ENCODE measurements around the gene TRAT1.
A peak's percentile ranks its signal among the peaks of the same experiment; 100 is the strongest.
"Not testable (repeated sequence)": the region's sequence is repeated elsewhere in the genome, so short reads cannot be mapped to it uniquely, and the experiment has no call there.

The TRAT1 gene, protein sequence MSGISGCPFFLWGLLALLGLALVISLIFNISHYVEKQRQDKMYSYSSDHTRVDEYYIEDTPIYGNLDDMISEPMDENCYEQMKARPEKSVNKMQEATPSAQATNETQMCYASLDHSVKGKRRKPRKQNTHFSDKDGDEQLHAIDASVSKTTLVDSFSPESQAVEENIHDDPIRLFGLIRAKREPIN

DNA sequence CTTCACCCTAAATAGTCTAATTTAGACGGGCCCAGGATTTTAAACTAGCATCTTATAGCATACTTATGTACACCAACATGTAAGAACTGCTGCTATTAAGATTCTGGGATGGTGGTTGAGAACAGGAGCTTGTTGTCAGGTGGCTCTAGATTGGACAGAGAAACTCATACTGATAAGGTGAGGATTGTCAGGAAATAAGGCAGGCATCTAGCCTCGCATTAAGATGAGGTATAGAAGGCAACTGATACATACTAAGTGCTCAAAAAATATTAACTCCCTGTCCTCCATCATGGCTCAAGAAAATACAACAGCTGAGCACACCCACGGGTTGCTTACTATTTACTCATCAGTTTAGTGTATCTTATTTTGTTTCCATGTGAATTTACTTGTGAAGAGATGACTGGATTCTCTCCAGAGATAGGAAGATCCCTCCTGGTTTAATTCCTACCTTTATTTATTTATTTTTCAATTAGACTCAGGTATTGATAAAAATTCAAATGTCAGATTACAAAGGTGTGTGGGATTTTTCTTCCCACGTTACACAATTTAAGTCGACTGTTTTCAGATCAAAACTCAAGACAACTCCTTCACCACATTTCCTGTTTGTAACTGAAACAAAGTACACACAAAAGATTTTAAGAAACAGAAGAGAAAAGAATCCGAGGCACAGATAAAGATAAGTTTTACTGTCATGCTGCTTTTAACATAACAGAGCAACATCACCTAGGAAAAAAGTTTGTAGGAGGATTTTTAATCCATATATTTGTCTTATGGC lies at the start of gene TRAT1:
TSS of gene TRAT1 (plus strand) at position 664 of the 775 bp plus-strand sequence. CDS start 142 bp downstream, outside the sequence.
- no peak for DNase-seq

DNA sequence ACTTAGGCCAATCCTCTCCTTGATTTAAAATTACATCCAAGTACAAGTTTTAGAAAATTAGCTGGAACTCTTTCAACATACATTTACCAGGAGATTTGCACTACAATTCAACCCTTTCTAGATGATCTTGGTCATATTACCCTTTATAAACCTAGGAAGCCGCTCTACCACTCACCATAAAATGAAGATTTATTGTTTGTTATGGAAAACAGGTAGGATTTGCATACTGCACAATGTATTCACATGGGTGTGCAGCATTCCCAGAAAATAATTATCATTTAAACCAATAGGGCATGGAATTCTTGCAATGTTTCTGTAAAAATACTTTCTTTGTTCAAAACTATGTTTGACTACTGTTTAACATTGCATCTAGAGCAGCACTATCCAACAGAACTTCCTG lies 46.9 kb upstream of the TRAT1 start:
- DNase-seq: no peak

DNA sequence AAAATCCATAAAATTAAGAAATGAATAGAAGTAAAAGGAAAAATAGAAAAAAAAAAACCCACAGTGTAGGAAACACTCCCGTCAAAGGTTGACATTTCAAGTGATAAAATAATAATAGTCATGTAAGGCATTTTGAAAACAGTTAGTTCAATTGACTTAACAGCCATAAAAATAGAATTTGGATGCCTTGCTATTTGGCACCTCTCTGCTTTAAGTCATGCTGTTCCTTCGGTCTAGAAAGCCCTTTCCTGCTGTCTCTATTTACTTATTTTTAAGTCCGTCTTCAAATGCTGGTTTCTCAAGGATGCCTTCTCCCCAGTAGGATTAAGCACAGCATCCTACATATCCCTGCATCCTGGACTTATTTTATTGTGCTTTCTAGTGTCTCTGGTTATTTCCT lies 43.1 kb upstream of the TRAT1 start:
- DNase-seq: no peak

DNA sequence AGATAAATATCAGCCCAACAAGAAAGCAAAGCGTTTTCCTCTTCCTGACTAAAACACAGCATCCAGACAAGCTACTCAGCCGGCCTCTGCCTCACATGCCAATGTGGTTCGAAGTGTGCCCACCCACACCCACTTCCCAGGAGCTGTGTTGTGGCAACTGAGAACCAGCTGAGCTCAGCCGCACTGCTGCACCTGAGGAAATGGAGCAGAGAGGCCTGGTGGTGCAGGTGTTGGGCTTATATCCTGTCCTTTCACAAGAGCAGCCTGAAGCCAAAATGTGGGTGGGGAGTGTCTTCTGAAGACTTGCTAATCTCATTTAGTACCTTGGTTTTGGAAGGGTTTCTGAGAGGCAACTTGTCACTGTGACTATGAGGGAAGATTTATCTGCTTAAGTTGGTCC lies 42.4 kb upstream of the TRAT1 start:
- DNase-seq: no peak

DNA sequence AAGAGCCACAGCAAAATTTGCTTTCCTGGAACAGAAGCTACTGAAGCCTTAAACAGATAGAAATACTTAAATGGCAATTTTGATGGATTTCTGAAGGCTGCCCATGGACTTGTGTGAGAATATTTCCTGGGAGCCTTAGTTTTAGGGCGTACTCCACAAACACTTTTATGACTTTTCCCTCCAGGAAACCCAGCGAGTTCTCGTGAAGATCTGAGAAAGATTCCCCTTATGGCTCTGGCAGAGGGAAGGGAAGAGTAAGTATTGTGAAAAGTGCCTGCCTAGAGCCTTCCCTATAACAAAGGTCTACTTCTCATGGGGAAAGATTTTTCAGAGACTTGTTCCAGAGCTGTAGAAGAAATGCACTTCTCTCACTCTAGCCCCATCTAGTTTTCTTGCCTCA lies 31.1 kb upstream of the TRAT1 start:
- DNase-seq: no peak

DNA sequence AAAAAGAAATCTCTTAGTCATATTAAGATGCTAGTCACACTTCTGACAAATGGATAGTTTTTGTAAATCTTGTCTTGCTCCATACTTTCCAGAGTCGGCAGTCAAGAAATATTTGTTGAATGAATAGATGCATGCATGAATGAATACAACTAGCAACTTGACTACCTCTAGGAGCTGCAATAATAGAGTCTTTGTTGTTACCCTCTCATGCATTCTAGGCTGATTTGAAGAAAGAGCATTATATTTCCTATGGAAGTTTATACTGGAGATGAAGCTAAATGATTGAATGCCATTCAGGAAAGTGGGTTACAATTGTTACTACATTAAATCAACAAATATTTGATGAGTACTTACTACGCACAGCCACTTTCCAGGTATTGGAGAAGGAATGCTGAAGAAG lies 18.1 kb upstream of the TRAT1 start:
- peak; percentile 84 for DNase-seq

DNA sequence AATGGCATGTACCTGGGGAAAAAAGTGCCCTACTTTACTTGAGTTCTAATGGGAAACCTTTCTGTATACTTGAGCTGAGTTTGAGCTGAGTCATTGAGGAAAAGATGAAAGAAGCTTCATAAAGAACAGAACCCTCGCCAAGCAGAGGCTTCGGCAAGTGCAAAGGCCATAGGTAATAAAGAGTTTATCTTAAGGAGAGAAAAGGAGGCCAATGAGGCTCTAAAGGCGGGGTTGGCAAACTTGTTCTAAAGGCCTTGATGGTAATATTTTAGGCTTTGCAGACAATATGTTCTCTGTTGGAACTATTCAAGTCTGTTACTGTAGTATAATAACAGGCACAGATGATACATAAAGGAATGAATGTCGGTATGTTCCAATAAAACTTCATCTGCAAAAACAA lies 17.6 kb upstream of the TRAT1 start:
- peak; percentile 13 for DNase-seq

DNA sequence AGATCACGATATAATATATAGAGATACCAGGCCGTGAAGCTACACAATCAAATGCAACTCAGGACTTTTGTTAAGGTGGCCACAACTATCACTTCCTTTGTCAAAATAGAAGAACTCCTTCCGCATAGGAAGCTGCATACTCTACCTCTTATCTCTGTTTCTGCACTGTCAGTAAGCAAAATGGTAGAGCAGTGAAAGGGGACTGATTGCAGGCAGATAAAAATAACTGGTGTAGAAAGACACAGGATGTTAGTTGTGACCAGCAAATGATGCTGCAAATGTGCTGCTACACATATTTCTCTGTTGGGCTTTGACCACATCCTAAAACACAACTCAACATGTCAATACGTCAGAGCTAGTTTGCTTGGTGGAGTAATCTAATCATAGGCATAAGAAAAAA lies 16.3 kb upstream of the TRAT1 start:
- DNase-seq: no peak

DNA sequence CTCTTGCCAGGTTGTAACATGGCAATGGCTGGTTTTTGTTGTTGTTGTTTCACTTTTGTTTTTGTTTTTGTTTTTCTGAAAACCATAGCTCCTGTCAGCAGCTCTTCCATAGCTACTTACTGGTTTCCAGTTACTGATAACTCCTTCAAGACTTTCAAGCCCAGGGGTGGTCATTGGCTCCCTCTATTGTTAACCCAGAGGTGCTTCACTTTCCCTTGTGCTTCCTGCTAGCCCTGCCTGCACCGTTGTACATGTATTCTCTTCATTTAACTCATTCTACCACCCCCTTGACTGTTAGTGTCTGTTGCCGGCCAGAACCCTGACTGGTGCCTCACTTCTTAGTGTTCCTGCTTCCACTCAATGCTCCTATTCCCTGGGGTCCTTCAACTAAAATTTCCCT lies 4.2 kb upstream of the TRAT1 start:
- no peak for DNase-seq

DNA sequence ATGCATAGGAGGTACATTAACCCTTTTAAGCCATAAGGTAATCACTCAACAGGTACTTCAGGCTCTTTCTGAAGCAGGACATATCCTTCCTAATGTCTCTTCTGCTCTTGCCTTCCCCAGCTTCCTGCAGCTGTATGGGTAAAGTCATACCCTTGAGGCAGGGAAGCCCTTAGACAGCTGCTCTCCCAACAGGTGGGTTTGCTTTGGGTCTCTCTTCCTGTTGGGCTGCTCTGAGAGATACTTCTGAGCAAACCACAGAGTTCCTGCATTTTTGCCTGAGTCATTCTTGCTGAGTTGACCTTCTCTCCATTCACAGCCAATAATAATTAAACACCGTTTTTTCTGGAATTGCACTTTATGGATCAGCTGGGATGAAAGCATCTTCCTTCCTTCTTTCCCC lies 2.0 kb upstream of the TRAT1 start:
- DNase-seq: no peak

DNA sequence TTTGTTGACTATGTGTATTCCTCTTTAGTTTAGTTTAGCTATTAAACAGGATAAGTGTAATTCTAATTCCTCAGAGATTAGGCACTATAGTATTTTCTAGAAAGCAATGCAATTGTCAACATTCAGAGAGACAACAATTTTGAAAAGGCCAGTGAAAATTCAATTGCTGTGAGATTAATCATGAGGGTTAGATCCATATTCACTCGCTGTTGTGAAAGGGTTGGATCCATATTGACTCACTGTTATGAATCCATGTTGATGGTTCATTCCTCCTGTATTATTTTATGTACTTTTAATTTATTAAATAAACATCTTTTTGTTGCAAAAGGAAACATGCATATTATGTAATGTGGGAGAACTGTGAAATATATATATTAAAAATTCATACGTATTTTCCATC lies 641 bp downstream of the TRAT1 start:
- no peak for DNase-seq

DNA sequence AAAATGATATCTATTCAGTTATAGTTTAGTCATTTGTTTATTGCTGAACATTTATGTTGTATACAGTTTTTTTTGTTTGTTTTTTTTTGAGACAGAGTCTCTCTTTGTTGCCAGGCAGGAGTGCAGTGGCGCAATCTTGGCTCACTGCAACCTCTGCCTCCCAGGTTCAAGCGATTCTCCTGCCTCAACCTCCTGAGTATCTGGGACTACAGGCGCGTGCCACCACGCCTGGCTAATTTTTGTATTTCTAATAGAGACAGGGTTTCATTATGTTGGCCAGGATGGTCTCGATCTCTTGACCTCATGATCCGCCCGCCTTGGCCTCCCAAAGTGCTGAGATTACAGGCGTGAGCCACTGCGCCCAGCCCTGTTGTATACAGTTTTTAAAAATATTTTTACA lies 1.2 kb downstream of the TRAT1 start:
- DNase-seq: not testable (repeated sequence)

DNA sequence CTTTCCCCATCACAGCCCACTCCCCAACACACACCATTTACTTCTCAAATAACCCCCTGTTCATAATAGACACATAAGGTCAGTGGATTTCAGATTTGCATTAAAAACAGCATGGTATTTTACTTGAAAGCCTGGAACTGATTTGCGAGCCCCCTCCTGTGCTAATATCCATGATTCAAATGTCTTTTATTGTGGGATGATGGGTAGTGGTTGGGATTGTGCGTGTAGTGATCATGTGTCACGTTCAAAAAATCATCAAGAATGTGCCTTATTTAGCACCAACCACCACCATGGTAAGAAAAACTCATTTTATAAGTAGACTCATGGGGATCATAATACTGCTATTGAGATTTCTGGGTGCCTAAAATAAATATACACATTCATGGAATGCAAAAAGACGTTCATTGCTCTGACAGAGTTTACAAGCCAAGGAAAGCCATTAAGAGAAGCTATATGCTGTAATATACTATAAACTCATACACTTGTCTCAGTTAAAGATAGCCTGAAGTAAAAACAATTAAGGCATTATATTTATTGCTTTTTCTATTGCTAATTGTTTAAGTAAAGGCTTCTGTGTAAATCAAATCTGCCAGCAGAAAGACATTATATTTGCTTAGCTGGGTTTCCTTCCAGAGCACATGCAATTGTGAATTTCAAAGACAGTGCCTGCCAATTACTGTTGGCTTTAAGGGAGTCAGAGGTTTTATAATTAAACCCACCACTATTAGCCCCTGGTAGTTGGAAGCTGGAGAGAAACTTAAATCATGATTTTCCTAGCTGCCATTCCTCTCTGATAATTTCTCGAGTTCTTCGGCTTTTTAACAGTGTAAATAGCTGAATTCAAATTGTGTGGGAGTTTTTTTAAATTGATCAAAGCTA lies 4.0 kb downstream of the TRAT1 start:
- peak; percentile 25 for DNase-seq

DNA sequence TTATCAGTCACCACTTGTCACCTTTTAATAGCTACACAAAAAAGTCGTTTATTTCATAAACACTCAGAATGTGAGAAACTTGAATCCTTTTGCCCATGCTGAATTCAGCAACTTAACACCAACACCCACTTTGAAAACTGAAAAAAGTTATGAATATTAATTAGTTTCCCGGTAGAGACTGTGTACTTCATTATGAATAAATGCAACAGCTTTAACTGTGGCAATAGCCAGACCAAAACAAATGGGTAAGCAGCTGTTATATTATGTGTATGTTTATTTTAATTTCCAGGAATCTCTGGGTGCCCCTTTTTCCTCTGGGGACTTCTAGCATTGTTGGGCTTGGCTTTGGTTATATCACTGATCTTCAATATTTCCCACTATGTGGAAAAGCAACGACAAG lies 7.8 kb downstream of the TRAT1 start:
- DNase-seq: no peak

DNA sequence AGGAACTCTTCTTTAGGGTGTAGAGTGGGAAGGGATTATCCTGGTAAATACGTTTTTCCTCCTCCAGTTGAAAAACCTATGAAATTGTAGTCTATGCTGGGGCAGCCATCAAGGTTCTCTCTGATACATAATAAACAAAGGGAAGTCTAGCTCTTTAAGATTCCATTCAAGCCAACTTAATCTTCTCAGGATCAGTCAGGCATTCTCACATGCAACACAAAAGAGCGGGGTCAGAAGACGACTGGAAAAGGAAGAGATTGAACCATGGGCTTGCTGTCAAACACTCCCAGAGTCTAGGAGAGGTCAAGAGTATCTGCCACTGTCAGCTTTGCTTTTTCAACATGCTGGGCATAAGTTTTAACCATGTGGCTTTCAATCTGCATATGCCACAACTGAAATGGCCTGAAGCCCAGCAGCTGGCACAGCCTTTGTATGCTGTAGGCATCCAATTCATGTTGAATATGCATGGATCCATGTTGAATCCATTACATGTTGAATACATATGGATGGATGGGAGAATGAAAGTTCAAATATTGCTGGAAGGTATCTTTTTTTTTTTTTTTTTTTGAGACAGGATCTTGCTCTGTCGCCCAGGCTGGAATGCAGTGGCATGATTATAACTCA lies 8.5 kb downstream of the TRAT1 start:
- DNase-seq: peak; percentile 12

DNA sequence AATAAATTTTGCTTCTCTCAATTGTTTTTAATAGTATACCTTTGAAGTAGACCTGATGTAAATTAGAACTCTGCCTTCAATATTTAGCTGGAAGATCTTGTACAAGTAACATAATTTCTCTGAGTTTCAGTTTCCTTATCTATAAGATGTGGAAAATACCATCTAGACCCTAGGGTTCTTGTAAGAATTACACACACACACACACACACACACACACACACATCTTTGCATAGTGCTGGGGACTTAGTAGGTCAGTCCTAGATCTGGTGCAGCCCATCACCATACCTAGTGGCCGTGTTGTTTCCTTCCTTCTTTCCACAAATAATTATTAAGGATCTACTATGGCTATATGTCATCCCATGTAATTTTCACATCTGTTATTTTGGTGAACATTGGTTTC lies 11.0 kb downstream of the TRAT1 start:
- no peak for DNase-seq

DNA sequence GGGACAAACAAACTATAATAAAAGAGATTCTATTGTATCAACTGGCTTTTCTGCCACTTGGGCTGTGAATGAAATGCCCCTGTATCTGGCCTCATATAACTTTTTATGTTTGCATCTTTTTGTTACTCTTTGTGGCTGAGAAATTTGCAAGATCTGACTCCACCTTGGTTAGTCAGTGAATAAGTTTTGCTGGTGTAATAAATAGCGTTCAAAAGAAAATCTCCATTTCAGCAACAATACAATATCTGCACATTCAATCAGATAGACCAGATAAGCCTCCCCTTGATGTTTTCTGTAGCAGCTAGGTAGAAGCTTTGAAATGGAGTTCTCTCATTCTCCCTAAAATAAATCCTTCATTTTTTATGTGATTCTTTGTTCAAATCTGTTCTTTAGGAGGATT lies 12.0 kb downstream of the TRAT1 start:
- DNase-seq: no peak

DNA sequence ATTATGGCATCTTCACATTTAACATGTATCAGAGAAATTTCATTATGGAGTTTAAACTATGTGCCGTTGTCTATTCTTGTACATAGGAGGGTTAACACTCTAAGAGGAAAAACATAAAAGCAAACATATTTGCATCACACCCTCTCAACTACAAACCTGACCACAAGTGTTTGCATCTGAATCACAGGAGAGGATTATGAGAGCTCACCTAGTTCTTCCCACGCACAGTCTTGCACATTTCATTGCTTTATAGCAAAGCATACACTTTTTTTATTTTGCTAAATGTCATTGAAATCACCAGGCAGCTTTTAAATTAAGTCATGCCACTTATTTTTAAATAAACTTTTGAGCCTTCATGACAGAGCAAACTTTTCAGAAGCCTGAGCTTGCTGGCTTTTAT lies 12.5 kb downstream of the TRAT1 start:
- DNase-seq: no peak

DNA sequence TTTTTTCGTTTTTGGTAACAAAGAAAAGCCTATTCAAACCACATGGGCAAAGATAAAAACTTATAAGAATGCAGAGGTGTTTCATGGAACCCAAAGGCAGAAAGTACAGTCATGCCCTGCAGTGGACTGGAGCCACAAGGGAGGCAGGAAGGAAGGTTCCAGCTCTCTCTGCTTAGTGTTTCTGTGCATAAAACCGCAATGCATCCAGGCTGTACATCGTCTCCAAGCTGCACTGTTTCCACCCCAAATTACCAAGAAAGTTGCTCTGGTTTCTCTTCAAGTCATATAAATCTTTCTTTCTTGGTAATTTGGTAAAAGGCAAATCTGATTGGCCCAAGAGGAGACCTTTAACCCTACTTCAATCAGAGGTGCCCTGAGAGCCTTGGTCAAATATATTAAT lies 15.8 kb downstream of the TRAT1 start:
- no peak for DNase-seq

DNA sequence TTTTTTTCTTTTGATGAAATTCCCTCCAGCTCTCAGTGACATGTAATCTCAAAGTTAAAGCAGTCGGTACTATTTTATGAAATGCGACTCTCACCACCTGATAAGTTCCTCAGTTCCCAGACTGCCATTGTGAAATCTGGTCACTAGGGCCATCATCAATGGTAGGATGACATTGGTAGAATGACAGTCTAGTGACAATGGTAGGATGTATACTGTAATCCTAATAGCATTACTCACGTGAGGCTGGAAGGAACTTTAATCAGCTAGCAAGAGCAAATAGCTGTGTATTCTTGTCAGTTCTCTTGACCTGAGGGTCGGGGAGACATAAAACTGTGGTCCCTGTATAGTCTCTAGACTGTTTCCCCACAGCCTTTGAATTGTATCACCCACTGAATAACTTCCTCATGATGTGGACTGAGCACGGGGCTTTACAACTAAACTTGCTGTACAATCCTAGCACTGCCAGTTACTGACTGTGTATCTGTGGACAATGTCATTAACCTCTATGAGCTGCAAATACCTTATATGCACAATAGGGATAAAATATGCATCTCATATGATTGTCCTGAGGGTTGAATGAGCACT lies 23.2 kb downstream of the TRAT1 start:
- no peak for DNase-seq

DNA sequence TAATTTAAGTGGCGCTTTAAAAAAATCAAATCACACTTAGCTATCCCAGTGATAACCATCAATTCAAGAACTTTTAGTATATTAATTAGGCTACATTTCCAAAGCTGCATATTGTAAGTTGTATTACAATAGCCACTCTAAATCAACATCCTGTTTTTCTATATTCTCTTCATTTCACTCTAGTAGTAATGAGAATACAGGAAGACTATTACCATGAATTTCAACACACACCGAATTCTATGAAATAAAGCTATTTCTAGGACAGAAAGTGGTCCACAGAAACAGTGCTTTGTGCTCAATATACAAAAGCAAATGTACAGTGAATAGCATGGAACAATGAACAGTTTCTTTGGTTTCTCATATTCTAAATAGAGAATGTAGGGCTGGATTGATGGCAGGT lies 24.6 kb downstream of the TRAT1 start:
- no peak for DNase-seq

DNA sequence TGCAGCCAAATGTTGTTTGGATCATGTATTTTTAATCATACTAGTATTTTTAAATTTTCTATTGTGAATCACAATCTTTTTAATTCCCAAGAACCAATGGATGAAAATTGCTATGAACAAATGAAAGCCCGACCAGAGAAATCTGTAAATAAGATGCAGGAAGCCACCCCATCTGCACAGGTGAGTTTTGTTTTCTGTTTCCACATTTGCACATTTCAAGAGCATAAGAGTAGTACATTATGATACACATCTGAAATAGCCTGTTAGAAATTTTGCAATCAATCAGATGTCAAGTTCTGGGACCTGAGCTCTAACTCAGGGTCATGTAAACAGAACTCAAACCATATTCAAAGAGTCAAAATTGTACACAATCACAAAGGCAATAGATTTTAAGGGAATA lies 26.5 kb downstream of the TRAT1 start:
- DNase-seq: no peak

DNA sequence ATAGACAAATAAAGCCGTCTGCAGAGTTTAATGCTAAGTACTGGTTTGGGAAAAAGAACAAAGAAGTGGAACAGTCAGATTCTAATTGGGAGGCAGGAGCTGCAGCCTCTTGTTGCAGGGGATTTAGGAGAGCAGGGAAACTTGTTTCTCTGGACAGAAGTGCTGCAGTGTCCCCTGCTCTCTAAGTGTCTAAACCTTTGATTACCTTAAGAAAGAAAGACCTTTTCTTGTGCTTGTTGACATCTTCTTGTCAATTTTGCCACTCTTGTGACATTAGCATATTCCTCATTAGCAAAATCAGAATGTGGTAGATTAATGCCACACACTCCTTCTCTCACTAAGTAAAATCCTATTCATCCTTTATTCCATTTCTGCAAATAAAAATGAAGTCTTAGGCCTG lies 38.8 kb downstream of the TRAT1 start:
- no peak for DNase-seq
